ENCODE data around the gene ACTL6B.
A peak's percentile ranks its signal among the peaks of the same experiment; 100 is the strongest.

ACTL6B gene

DNA sequence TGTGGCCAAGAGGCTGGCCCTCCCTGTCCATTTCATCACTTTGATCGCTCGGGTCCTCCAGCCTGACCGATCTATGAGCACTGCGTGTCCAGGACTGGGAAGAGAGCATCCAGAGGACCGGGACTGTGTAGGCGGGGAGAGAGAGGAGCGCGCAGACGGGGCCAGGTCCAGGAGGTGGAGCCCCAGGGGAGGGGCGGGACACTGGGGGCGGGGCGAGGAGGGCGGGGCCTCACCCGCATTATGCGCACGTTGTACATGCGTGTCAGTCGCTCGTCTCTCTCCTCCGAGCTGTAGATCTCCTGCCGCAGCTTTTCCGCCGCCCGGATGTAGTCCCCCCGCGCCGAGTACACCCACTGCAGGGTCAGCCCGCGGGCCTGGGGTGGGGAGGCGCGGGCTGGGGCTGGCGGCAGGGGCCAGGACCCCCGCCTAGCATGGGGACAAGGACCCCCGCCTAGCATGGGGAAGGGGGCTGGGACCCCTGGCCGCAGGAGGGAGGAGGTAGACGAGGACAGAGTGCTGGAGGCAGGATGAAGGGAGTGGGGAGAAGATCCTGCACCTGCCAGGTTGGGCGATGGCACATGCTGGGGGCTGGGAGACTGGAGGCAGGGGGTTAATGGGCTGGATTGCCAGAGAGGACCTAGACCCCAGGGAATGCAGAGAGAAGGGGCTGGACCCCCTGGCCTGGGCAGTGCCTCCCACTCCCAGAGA lies 29.6 kb downstream of the ACTL6B start:
- no peak for DNase-seq (ENCODE audit: low read depth)

DNA sequence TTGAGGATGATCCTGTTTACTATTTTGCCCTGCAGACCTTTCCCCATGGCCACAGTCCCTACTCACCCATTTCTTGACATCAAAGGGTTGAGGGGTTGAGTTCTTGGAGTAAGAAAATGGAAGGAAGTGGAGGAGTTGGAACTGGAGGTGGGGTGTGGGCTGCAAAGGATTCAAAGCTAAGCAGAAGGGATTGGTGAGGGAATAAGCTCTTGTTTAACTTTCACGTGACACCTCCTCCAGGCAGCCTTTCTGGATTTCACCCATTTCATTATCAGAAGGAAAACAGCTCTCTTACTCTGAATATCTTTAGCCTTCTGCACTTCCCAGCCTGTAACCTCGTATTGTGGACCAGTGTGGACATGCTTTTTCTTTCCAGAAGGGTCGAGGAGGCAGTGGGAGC lies 30.2 kb downstream of the ACTL6B start:
- DNase-seq (ENCODE audit: low read depth): no peak

- no peak for DNase-seq (ENCODE audit: low read depth)
Measured at GRCh38 chr7:100623951-100624824, 32.1 kb downstream of the ACTL6B start.

DNA sequence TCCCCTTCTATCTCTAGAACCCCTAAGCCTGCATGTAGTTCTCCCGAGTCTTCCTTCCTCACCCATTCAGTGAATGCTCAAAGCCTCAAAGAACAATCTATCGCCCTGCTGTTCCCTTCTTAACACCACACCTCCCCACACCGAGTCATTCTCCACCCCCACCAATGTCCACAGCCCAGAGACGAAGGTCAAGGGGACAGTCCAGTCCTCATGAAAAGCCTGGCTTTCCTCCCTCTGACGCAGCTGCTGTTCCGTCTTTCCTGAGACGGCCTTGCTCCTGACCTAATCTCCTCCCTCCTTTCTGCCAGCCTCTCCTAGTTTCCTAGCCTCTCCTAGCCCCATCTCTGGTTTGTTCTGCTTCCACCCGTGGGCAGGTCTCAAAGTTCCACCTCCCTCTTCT lies 34.7 kb downstream of the ACTL6B start:
- DNase-seq (ENCODE audit: low read depth): no peak

DNA sequence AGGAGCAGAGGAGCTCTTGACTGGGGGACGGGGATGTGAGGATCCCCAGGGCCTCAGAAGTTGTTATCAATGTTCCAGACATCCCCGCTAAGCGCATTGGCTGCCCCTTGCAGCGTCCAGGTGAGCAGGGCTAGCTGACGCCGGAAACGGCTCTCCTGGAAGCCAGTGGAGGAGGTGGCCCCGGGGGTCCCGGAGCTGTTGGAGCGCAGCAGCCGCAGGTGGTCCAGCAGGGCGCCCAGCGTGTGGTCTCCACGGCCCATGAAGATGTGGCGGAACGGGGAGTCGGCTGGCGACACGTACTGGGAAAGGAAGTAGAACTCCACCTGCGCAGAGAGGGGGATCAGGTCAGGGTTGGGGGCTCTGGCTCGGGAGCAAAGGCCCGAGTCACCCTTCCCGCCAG lies 35.4 kb downstream of the ACTL6B start:
- no peak for DNase-seq (ENCODE audit: low read depth)

DNA sequence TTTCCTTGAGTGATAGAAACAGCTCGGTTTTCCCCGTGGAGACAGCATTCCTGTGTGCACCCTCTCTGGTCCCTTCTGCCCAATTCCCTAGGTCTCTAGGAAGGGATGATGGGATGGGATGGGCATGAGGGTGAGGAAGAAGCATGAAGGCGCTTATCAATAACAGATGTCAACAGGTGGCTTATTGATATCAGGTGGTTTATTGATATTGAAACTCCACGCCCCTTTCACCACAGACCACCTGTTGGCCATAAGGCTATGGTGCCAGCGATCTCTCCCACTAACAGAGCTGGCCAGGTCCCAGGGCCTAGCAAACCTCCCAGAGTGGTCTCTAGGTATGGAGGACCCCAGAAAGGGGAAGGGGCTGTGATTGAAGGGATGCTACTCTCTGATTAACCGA lies 36.0 kb downstream of the ACTL6B start:
- no peak for DNase-seq (ENCODE audit: low read depth)

- no peak for DNase-seq (ENCODE audit: low read depth)
Measured at GRCh38 chr7:100614308-100614861, 41.9 kb downstream of the ACTL6B start.

DNA sequence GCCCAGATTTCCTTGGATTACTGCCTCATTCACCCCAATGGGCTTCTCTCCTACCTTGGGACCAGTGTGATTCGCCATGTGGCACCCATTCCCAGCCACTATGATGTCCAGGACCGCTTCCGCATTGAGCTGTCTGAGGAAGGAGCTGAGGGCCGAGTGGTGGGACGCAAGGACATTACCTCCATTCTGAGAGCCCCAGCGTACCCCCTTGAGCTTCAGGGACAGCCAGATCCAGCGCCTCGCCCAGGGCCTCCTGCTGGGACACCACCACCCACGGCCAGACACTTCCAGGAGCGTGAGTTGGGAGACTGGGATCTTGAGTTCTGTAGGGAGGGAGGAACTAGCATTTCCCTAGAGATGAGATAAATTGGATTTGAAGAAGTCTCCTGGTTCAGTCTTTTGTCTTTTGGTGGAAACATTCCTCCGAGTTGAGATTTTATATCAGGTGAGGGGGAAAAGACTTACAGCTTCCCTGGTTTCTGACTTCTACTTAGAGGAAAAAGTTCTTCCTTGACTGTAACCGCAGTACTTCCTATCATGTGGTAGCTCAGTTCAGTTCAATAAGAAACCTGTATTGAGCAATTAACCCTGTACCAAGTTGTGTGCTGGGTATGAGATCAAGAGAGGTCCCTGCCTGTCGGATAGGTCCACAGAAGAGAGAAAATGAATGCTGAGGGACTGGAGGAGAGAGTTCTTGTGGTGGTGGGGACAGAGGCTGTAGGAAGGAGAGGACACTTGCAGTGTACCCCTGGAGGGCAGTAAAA lies 42.7 kb downstream of the ACTL6B start:
- DNase-seq (ENCODE audit: low read depth): no peak

DNA sequence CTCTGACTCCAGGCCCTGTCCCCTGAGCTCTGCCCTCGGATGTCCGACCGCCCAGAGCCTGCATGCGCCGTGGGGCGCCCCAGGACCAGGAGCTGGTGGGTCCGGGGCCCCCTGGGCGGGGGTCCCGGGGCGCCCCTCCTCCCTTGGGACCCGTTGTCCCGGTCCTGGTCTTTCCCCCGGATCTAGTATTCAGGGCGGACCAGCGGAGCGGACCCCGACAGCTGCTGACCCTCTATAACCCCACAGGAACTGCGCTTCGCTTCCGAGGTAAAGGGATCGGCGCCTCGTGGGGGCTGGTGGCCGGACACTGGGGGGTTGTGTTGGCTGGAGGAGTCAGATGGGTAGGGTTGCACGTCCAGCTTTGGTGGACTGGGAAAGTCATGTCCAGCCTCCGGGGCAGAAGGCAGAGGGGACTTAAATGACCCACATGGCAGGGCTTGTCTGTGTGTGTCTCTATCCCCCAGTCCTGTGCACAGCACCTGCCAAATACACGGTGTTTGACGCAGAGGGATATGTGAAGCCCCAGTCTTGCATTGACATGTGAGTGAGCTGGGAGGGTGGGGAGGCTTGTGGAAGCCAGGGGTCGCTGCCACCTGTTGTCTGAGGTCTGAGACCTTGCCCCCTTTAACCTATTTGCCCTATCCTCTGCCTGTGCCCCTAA lies 43.4 kb downstream of the ACTL6B start:
- no peak for DNase-seq (ENCODE audit: low read depth)

DNA sequence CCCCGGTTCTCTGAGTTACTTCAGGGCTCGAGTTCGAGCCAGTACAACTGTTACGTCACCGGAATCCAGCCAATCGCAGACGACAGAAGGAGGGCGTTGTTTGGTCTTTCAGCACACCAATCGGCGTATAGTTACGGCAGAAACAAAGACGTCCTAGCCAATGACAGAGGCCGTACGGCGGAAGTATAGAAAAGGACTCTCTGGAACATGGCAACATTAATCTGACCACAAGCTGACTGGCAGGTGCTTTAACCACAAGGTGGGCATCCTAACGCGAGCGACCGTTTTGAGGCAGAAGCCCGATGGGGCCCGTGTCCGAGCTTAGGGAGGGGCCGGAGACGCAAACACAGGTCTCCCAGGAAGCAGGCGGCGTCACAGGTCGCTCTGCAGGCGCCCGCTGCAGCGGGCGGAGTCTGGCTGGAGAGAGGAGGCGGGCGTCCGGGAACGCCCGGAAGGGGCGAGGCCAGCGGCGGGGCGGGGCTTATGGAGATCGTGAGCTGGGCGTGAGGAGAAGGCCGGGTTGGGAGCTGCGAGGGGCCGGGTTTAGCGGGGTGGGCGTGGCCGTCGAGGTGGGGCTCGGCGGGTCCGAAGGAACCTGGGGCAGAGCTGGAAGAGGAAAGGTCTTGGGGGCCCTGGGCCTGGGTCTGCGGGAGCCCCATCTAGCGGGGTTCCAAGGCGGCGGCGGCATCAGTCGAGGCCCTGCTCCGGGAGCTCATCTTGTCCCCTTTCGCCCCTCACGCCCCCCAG lies 44.1 kb downstream of the ACTL6B start, which contains the start of gene MOSPD3:
Gene MOSPD3 (plus strand): TSS at position 558 of the 747 bp plus-strand sequence. CDS start 252 bp downstream, outside the sequence.
- peak; percentile 91 for DNase-seq (ENCODE audit: low read depth)

GRCh38 chr7:100609958-100610357 lies 46.3 kb downstream of the ACTL6B start:
- DNase-seq (ENCODE audit: low read depth): no peak

DNA sequence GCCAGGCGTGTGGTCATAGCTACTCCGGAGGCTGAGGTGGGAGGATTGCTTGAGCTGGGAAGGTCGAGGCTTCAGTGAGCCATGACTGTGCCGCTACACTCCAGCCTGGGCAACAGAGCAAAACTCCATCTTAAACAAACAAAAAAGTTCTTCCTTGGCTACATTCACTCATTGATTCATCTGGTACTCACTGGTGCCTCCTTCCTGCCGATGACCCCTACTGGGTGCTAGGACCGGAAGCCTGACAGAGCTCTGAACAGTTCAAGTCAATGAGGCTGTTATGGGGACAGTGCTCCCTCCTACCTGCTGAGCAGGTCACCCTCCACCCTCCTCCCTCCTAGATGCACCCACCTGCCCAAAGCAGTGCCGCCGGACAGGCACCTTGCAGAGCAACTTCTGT lies 49.1 kb downstream of the ACTL6B start:
- no peak for DNase-seq (ENCODE audit: low read depth)

DNA sequence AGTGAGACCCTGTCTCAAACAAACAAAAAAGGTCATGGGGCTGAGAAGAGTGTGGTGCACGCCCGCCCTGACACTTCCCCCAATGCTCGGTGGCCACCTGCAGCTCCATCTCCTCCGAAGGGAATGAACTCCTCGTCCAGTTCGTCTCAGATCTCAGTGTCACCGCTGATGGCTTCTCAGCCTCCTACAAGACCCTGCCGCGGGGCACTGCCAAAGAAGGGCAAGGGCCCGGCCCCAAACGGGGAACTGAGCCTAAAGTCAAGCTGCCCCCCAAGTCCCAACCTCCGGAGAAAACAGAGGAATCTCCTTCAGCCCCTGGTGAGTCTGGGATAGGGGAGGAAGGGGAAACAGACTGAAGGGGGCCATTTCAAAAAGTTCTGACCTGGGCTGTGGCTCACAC lies 49.9 kb downstream of the ACTL6B start:
- DNase-seq (ENCODE audit: low read depth): no peak

DNA sequence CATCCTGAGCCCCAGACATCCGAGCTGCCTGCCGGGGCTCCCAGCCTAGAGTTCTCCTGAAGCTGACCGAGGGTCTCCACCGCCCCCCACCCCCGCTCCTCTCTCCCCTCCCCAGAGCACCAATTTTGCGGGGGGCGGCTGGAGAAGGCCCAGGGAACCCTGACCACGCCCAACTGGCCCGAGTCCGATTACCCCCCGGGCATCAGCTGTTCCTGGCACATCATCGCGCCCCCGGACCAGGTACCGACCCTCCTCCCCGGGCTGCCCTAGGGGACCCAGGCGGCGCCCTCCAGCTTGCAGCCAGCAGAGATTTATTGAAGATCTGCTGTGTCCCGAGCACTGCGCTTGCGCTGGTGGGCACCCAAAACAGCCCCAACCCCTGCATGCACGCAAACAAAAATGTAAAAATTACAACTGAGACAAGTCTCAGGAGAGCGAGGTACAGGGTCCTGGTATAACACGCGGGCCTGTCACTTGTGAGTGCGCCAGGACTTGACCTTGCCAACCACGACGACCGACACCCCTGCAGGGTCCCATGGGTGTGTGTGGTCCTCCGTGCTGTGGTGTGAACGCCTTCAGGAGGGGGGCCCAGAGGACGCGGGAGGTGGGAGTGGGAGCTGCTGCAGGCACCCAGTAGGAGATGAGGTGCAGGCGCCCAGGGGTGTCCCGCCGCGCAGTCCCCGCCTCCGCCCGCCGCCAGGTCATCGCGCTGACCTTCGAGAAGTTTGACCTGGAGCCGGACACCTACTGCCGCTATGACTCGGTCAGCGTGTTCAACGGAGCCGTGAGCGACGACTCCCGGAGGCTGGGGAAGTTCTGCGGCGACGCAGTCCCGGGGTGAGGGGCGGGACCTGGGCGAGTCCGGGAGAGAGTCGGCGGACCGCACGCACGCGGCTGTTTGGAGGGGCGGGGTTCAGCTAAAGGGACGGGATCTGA lies 51.0 kb downstream of the ACTL6B start:
- no peak for DNase-seq (ENCODE audit: low read depth)

GRCh38 chr7:100604028-100604975 lies 51.9 kb downstream of the ACTL6B start:
- no peak for DNase-seq (ENCODE audit: low read depth)

GRCh38 chr7:100603726-100604027 lies 52.6 kb downstream of the ACTL6B start:
- no peak for DNase-seq (ENCODE audit: low read depth)

DNA sequence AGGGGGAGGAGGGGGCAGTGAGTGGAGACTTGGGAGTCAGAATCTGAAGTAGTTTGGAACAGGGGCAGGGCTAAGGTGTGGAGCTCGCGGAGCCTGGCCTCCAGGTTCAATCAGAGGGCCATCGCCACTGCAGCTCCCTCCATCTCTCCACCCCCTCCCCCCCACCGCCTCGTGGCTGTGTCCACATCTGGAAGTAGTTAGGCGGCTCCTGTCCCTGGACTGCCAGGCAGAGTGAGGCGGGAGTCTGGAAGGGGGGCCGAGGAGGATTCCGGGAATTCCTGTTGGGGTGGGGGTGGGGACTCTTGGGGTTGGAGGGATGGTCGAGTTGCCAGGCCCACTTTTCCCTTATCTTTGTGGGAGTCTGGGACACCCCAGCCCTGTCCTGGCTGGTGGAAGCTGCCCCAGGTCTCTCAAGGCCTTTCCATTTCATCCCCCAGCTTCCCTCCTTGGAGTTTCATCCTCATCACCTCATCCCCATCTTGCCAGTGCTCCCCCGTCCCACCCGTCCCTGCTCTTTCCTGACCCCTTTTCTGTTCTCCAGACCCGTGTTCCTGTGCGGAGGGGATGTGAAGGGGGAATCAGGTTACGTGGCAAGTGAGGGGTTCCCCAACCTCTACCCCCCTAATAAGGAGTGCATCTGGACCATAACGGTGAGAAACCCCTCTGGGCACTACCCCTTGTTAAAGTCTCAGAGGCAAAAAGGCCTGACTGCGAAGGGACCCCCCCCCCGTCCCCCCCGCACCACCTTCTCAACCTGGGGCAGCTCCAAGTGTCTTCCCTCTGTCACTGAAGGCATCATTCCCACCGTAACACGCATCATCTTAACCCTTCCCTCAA lies 53.1 kb downstream of the ACTL6B start:
- DNase-seq (ENCODE audit: low read depth): no peak

GRCh38 chr7:100600730-100601038 lies 55.6 kb downstream of the ACTL6B start:
- DNase-seq (ENCODE audit: low read depth): no peak

All from HS-27A (cell line).